Epithelial cell of proximal tubule (primary cell): Measurements from ENCODE around the gene FRMPD4. TPM values are rescaled to one million over a fixed set of nuclear protein-coding genes. Genes with fewer than 3 reads are reported as not detected.

Experiments
- DNase-seq: peaks from one replicate; pipeline ENCODE4 v3.0.0-alpha.2; 2011; ENCODE audit warnings: low read depth
- H3K4me3 ChIP-seq: 2 replicates; pipeline ENCODE4 v1.5.1; 2011; ENCODE audit warnings: low read depth, mild to moderate bottlenecking, low read length
- total RNA-seq: library from RNA; depleted of rRNA; stranded (reverse); fragments of >200 nt; gene quantifications from 2 replicates; pipeline ENCODE4 v1.2.3, GENCODE V29; 2015
- TF ChIP-seq, protein P1 (sequence below): conservative IDR thresholded peaks from 2 replicates; pipeline ENCODE4 v1.5.1; 2012; ENCODE audit warnings: low read depth, mild to moderate bottlenecking, low read length

FRMPD4 gene
- total RNA-seq, 1 donor from 2014 or later: 0.06 TPM

GRCh38 chrX:12241026-12241425, 102.8 kb downstream of the FRMPD4 start:
- no peak overlapping the region for H3K4me3 ChIP-seq
- TF ChIP-seq, protein P1, sequence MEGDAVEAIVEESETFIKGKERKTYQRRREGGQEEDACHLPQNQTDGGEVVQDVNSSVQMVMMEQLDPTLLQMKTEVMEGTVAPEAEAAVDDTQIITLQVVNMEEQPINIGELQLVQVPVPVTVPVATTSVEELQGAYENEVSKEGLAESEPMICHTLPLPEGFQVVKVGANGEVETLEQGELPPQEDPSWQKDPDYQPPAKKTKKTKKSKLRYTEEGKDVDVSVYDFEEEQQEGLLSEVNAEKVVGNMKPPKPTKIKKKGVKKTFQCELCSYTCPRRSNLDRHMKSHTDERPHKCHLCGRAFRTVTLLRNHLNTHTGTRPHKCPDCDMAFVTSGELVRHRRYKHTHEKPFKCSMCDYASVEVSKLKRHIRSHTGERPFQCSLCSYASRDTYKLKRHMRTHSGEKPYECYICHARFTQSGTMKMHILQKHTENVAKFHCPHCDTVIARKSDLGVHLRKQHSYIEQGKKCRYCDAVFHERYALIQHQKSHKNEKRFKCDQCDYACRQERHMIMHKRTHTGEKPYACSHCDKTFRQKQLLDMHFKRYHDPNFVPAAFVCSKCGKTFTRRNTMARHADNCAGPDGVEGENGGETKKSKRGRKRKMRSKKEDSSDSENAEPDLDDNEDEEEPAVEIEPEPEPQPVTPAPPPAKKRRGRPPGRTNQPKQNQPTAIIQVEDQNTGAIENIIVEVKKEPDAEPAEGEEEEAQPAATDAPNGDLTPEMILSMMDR: no peak
- no peak for DNase-seq

- no peak for DNase-seq
- TF ChIP-seq, protein P1: no peak
Observed at GRCh38 chrX:12245650-12246645, 107.7 kb downstream of the FRMPD4 start.

GRCh38 chrX:12249997-12250396, 111.7 kb downstream of the FRMPD4 start:
- no peak overlapping the region for H3K4me3 ChIP-seq
- TF ChIP-seq, protein P1: no peak
- DNase-seq: no peak

More at GRCh38 chrX:12245650-12246645, 107.7 kb downstream of the FRMPD4 start:
- no peak overlapping the region for H3K4me3 ChIP-seq

DNA sequence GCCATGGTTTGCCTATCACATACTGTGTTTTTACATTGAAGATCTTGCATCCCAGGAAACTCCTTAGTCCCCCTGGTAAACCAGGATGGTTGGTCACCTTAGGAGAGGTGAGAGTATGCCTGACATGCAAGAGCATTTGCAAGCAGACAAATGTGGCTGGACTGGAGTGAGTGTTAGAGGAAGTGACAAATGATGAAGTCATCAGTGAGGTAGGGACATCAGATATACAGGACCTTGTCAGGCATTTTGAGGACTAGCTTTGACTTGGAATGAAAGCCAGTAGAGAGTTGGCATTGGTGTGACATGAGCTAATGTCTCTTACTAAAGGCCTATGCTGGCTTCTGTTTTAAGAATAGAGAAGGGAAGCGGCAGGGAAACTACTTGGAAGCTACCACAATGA, 124.9 kb downstream of the FRMPD4 start:
- no peak for DNase-seq
- TF ChIP-seq, protein P1: no peak

GRCh38 chrX:12269484-12269883, 131.2 kb downstream of the FRMPD4 start:
- TF ChIP-seq, protein P1: peak; percentile 20
- H3K4me3 ChIP-seq: no peak overlapping the region

More for the DNA sequence above, 124.9 kb downstream of the FRMPD4 start:
- H3K4me3 ChIP-seq: no peak overlapping the region

DNA sequence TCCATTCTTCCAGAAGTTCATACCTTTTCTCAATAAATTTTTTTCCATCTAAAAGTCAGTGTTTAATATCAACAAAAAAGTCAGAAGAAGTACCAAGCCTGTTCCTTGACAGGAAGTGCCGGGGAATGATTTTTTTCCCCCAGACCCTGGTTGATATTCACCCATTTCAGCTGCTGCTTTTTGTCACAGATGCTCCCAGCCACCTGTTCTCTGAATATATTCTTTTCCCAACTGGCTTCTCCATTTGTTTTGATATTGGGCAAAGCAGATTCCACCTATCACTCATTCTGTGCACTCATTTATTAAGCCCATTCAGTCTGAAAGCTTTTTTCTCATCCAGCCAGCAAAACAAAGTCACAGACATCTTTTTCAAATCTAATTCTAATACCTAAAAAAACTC, 139.9 kb downstream of the FRMPD4 start:
- no peak overlapping the region for H3K4me3 ChIP-seq
- DNase-seq: no peak
- TF ChIP-seq, protein P1: no peak

More at GRCh38 chrX:12269484-12269883, 131.2 kb downstream of the FRMPD4 start:
- DNase-seq: no peak

- DNase-seq: no peak
- TF ChIP-seq, protein P1: no peak
- H3K4me3 ChIP-seq: no peak overlapping the region
Observed at GRCh38 chrX:12282991-12283390, 144.7 kb downstream of the FRMPD4 start.
